NT2/D1 (cell line): ENCODE measurements around the gene TUT4.

Experiments used
- SUZ12 ChIP-seq: IDR thresholded peaks from 2 replicates; pipeline ENCODE4 v1.6.1; 2011; ENCODE audit not compliant: insufficient read length, insufficient read depth; ENCODE audit errors: extremely low read depth
- YY1 ChIP-seq: IDR thresholded peaks from 2 replicates; pipeline ENCODE4 v1.6.1; 2011; ENCODE audit not compliant: insufficient read length, insufficient read depth
- ZNF274 ChIP-seq: IDR thresholded peaks from 2 replicates; pipeline ENCODE4 v1.6.1; 2011; ENCODE audit warnings: mild to moderate bottlenecking, low read depth, low read length

GRCh38 chr1:52569449-52570210, 16.7 kb upstream of the TUT4 start:
- TF ChIP-seq YY1: no peak
- no peak for TF ChIP-seq SUZ12
- no peak for TF ChIP-seq ZNF274
